Chondrocyte (in vitro differentiated cells): Measurements from ENCODE around the gene PTCH1. TPM values are rescaled to one million over a fixed set of nuclear protein-coding genes. Genes with fewer than 3 reads are reported as not detected.

ENCODE experiments used
- DNase-seq: peaks from one replicate; pipeline ENCODE4 v3.0.0; 2021; ENCODE audit warnings: mixed read lengths, low spot score
- H3K27ac Mint-ChIP-seq: one replicate; pipeline ENCODE4 v1.8.0; 2021; ENCODE audit warnings: mild to moderate bottlenecking, moderate library complexity, mixed read lengths; ENCODE audit not compliant: unreplicated experiment
- H3K27me3 Mint-ChIP-seq: 2 replicates; pipeline ENCODE4 v1.8.0; 2021; ENCODE audit warnings: low read depth, mixed read lengths
- H3K36me3 Mint-ChIP-seq: 2 replicates; pipeline ENCODE4 v1.8.0; 2021; ENCODE audit warnings: low read depth, mixed read lengths
- H3K4me1 Mint-ChIP-seq: 2 replicates; pipeline ENCODE4 v1.8.0; 2021; ENCODE audit warnings: low read depth, mild to moderate bottlenecking, mixed read lengths
- H3K4me3 Mint-ChIP-seq: one replicate; pipeline ENCODE4 v1.8.0; 2021; ENCODE audit warnings: mild to moderate bottlenecking, moderate library complexity, mixed read lengths; ENCODE audit not compliant: unreplicated experiment
- H3K9me3 Mint-ChIP-seq: 2 replicates; pipeline ENCODE4 v1.8.0; 2021; ENCODE audit warnings: low read depth, mixed read lengths
- long read RNA-seq: library from polyadenylated mRNA; stranded (forward); transcript quantifications from one replicate; pipeline ENCODE4 v2.0.0, GENCODE V29; 2021
- total RNA-seq: library from RNA; stranded (reverse); gene quantifications from 3 replicates; pipeline ENCODE4 v1.2.1, GENCODE V29; 2021
- TF ChIP-seq, protein P1 (sequence below): fragments of 200-600 bp; sonication (generic); IDR thresholded peaks from 2 replicates; pipeline ENCODE4 v1.5.0; 2021; ENCODE audit warnings: antibody characterized with exemption, mild to moderate bottlenecking, moderate library complexity

The PTCH1 gene
- total RNA-seq: 5.7 to 10.4 TPM (median 6.4 TPM) in 3 replicates
- long read RNA-seq: 0 reads

GRCh38 chr9:95516734-95517558 is at the start of gene PTCH1:
PTCH1 (minus strand) TSS chr9:95516971.
- TF ChIP-seq, protein P1, sequence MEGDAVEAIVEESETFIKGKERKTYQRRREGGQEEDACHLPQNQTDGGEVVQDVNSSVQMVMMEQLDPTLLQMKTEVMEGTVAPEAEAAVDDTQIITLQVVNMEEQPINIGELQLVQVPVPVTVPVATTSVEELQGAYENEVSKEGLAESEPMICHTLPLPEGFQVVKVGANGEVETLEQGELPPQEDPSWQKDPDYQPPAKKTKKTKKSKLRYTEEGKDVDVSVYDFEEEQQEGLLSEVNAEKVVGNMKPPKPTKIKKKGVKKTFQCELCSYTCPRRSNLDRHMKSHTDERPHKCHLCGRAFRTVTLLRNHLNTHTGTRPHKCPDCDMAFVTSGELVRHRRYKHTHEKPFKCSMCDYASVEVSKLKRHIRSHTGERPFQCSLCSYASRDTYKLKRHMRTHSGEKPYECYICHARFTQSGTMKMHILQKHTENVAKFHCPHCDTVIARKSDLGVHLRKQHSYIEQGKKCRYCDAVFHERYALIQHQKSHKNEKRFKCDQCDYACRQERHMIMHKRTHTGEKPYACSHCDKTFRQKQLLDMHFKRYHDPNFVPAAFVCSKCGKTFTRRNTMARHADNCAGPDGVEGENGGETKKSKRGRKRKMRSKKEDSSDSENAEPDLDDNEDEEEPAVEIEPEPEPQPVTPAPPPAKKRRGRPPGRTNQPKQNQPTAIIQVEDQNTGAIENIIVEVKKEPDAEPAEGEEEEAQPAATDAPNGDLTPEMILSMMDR: no peak
- no peak for DNase-seq
- Mint-ChIP-seq H3K27ac (peak within 1 kb of the TSS; percentile 94), H3K4me1 (peaks cover 21% of the 10 kb centered on the region), H3K36me3 (peaks cover 2% of the 10 kb centered on the region), H3K4me3 (peak within 1 kb of the TSS; percentile 99), H3K9me3 (peaks cover 4% of the 10 kb centered on the region), H3K27me3 (peaks cover 2% of the 10 kb centered on the region)

GRCh38 chr9:95565982-95566381 is 49.2 kb upstream of the PTCH1 start:
- Mint-ChIP-seq H3K27ac (no peak overlapping the region), H3K36me3 (no peaks in the 10 kb centered on the region), H3K9me3 (no peaks in the 10 kb centered on the region), H3K4me1 (peaks cover 12% of the 10 kb centered on the region), H3K4me3 (no peak overlapping the region), H3K27me3 (peaks cover 31% of the 10 kb centered on the region)
- TF ChIP-seq, protein P1: no peak
- no peak for DNase-seq

DNA sequence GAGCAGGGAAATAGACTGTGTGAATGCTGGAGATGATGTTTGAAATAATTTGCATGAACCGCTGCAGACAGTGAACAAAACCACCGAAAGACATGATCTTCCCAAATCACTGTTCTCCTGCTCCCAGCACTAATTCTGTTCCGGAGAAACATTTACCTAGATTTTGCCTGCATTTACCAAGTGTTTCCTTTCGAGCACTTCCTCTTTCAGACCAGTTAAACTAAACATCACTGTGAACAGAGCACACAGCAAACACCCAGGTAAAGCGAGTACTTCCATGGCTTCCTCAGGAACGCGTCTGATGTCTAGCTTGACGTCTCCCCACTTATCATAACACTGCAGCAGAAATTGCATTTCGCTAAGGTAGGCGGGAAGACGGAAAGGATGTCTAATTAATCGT is 45.1 kb upstream of the PTCH1 start:
- H3K4me1 Mint-ChIP-seq: no peaks in the 10 kb centered on the region
- no peaks in the 10 kb centered on the region for H3K9me3 Mint-ChIP-seq
- TF ChIP-seq, protein P1: no peak
- no peak overlapping the region for H3K27ac Mint-ChIP-seq
- DNase-seq: no peak
- H3K4me3 Mint-ChIP-seq: no peak overlapping the region
- no peaks in the 10 kb centered on the region for H3K36me3 Mint-ChIP-seq
- H3K27me3 Mint-ChIP-seq: peaks cover 42% of the 10 kb centered on the region

GRCh38 chr9:95557142-95557541 is 40.4 kb upstream of the PTCH1 start:
- Mint-ChIP-seq H3K4me1 (peaks cover 1% of the 10 kb centered on the region), H3K9me3 (peaks cover 4% of the 10 kb centered on the region), H3K27ac (no peak overlapping the region), H3K27me3 (peaks cover 32% of the 10 kb centered on the region), H3K36me3 (no peaks in the 10 kb centered on the region), H3K4me3 (no peak overlapping the region)
- DNase-seq: no peak
- TF ChIP-seq, protein P1: no peak

DNA sequence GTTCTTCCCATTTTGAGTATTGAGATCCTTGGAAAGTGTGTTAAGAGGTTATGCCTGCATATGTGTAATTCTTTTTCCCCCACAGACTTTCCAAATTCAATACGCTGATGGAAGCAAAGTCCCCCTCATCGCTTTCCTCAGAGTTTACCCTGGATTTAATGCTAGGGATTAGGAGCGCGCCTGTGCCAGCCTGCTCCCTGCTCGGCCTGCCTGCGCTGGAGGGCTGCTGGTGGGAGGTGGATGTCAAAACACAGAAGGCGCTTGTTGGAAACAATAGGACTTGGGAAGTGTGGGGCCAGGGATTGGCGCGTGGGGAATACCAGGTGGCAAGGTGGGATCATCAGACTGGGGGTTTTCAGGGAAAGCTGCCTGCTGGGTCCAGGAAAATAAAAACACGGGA is 39.8 kb upstream of the PTCH1 start:
- H3K27me3 Mint-ChIP-seq: peaks cover 26% of the 10 kb centered on the region
- TF ChIP-seq, protein P1: no peak

More for the DNA sequence above, 39.8 kb upstream of the PTCH1 start:
- Mint-ChIP-seq H3K4me1 (peaks cover 3% of the 10 kb centered on the region), H3K4me3 (no peak overlapping the region), H3K9me3 (peaks cover 4% of the 10 kb centered on the region), H3K36me3 (no peaks in the 10 kb centered on the region), H3K27ac (no peak overlapping the region)
- no peak for DNase-seq
